Testis (tissue), 2 donors: ENCODE measurements around the gene DLG2.

Experiments used
- POLR2A ChIP-seq: fragments of 450-650 bp; IDR thresholded peaks from one replicate; pipeline ENCODE4 v1.6.1; 2017; ENCODE audit warnings: antibody characterized with exemption, mild to moderate bottlenecking, moderate library complexity
- TF ChIP-seq, protein P1 (sequence below), 3 experiments: fragments of 450-650 bp in 2 of 3; fragments of 200-600 bp in 1 of 3; sonication (generic) in 1 of 3; IDR thresholded peaks; one replicate each; pipeline ENCODE4 v1.5.1; 2016 to 2019; ENCODE audit warnings: antibody characterized with exemption in 3 of 3, mild to moderate bottlenecking in 2 of 3, moderate library complexity in 1 of 3

- TF ChIP-seq, protein P1, sequence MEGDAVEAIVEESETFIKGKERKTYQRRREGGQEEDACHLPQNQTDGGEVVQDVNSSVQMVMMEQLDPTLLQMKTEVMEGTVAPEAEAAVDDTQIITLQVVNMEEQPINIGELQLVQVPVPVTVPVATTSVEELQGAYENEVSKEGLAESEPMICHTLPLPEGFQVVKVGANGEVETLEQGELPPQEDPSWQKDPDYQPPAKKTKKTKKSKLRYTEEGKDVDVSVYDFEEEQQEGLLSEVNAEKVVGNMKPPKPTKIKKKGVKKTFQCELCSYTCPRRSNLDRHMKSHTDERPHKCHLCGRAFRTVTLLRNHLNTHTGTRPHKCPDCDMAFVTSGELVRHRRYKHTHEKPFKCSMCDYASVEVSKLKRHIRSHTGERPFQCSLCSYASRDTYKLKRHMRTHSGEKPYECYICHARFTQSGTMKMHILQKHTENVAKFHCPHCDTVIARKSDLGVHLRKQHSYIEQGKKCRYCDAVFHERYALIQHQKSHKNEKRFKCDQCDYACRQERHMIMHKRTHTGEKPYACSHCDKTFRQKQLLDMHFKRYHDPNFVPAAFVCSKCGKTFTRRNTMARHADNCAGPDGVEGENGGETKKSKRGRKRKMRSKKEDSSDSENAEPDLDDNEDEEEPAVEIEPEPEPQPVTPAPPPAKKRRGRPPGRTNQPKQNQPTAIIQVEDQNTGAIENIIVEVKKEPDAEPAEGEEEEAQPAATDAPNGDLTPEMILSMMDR (IDR thresholded peaks at IDR 0.05): no peak
- no peak for TF ChIP-seq POLR2A
Measured at GRCh38 chr11:84117394-84117793, 1509.8 kb downstream of the DLG2 start.
